Endometrium (tissue), 2 donors: ENCODE data around the gene PIGK.

Source experiments
- FAIRE-seq: peaks from 2 replicates; lab custom pipeline; 2012; peaks lifted over from hg19 to GRCh38; lab: Jason Lieb, UNC
- donor health status: control.
- donor health status: control.

The PIGK gene

DNA sequence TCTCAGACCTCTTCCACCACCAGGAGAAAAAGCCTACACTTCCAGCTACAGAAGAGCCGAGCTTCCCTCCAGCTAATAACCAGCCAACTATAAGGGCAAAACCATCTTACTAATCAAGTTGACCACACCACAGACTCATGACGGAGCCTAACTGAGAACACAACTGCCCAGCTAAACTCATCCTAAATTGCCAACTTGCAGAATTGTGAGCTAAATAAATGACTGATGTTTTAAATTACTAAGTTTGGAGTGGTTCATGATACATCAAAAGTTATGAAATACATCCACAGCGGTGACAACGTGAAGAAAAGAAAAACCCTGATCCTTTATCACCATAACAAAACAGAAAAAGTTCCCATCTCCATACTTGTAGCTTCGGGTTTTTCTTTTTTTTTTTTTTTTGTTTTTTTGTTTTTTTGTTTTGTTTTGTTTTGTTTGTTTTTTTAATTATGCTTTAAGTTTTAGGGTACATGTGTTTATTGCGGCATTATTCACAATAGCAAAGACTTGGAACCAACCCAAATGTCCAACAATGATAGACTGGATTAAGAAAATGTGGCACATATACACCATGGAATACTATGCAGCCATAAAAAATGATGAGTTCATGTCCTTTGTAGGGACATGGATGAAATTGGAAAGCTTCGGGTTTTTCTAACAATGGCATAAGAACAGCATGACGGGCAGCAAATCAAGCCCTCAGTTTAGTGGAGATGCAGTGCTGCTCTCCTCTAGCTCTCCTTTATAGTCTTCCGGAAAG lies 122.6 kb downstream of the PIGK start:
- no peak for FAIRE-seq

DNA sequence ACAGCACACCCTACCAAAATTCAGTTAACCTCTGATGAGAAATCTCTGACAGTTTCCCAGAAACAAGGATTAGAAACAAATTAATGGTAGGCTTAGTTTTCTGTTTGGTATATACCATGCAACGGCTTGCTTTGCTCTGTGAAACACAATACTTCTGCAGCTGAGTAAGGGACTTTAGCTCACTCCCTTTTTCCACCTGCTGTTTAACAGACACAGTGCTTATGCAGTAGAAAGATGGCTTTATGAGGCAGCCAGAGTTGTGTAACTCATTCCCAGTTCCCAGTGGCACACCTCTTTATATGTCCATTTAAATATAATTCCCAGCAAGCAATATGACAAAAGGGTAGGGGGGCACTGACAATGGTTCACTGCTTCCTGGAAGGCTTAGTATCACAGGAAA lies 124.0 kb downstream of the PIGK start:
- FAIRE-seq, result no peak

DNA sequence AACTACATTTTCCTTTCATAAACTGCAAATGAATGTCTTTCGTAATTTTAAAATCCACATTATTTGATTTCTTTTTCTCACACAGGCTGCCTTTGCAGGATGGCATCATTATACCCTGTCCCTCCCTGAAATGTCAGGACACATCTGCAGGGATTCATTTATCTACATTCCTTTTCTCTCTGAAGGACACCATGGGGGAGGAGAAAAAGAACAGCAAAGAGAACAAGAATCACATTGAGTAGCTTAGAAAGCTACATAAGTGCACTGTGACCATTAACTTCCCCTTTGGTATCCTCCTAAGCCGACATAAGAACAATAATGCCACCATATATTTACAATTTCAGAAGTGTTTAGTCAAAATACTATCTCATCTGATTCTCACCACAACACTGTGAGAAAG lies 129.5 kb downstream of the PIGK start:
- FAIRE-seq, result no peak

DNA sequence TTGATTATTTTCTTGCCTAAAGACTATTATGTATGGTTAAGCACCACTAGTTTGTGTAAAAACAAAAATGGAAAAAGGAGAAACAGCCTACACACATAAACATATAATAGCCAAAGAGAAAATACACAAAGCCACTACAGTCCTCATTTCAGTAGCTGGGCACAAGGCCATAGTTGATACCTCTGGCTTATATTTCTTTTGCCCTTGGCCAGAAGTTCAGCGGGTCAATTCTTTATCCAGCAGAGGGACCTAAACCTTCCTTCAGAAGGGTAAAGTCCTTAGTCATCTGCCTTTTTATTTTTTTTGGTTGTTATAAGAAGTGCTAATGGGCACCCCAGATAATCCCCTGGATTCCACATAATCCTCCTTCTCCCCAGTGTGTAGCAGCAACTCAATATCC lies 134.1 kb downstream of the PIGK start:
- no peak for FAIRE-seq

DNA sequence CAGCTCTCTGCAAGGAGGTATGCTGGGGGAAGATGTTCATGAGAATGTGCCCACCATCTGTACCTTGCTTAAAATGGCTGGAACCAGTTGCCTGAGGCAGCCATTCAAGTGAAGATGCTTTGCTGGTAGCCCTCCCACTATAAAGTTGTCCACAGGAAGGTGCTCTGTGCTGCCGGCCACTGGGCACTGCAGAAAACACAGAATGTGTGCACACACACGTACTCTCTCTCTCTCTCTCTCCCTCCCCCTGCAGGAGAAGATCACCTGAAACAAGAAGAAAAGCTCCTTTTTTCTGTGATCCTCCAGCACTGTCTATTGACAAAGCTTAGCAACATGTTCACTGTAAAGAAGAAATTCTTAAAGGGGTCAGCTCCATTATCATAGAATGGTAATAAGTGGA lies 134.8 kb downstream of the PIGK start:
- FAIRE-seq, result no peak

DNA sequence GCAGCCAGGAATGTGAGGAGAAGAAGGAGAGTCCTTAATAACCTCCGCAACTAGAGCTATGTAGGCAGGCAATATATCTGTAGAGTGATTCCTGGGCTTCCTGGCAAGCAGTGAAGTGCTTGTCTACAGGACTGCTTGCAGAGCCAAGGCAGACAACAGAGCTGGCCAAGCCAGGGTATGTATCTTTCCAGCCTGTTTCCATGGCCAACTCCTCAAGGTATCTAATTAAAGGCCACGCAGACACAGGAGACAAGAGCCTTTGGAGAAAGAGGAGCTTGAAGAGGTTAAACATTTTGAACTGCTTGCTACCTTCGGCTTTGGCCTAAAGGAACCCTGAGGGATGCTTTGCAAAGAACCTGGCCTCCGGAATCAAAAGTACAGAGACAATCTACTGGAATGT lies 137.4 kb downstream of the PIGK start:
- FAIRE-seq, result no peak

DNA sequence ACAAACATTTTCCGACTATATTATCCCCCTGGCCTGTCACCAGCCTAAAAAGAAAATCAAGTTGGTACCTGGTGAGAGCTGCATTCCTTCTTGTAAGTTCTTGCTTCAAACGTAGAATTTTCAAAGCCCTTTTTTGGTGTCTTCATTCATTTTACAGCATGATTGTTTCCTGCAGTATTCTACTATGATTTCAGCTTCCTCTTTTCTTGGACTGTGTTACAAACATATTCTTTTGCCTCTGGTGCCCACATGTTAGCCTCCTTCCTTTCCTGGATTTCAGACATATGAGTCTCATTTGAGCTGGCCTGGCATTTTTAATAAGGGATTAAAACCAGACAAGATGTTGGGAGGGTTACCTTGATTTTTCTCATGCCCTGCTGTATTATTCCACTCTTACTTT lies 142.5 kb downstream of the PIGK start:
- FAIRE-seq, result no peak

DNA sequence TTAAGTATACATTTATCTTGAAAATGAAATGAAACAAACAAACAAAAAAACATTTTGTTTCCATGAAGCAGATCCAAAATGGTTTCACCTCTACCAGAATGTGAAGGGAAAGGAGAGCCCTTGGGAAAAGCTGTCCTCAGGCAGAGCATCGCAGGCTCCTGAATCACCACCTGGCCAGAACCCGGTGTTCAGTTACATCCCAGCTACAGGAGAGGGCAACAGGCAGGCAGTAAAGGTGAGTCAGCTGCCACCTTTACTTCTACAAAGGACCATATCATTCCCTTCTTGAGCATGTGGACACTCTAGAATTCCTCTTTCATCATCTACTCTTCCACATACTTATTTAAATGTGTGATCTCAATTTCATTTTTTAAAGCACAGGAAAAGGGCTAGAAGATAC lies 151.2 kb downstream of the PIGK start:
- no peak for FAIRE-seq

DNA sequence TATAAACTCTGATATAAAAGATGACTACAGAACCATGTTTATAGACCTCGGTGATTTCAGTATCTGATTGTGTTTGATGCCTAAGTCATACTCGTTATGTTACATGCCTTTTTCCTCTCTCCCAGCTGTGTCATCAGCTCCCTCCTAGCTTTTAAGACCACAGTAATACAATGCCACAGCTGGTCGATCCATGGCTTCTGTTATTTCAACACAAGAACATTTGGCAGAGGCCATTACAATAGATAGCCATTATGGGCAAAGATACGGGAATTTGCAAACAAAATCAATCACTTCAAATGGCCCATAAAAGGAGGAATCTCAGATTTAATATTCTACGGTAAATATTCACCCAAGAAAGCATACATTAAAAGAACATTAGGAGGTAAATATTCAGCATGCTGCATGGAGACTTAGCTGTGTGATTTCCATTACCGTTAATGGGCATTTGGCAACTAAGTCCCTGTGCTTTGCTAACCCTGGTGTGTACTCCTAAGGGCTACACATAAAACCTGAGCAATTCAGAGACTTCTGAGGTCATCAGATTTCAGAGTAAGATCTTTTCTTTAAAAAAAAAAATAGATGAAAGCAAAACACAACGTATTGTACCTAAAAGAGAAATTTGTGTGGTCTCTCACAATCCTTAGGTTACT lies 153.4 kb downstream of the PIGK start:
- FAIRE-seq, result no peak

DNA sequence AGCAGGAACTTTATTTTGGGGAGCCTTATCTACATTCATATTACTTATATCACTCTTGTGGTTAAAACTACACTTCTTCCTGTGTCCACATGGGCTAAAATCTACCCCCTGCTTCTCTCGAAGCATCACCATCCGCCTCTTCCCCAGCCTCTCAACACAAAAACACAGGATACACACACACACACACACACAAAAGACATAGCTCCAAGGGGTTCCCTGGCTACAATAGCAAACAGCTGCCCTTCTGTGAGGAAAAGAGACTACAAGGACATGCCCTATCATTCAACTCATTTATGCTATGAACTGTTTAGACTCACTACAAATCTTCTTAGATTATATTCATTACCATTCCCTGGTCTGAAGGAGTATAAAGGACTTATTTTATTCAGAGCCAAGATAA lies 155.0 kb downstream of the PIGK start:
- FAIRE-seq, result no peak

DNA sequence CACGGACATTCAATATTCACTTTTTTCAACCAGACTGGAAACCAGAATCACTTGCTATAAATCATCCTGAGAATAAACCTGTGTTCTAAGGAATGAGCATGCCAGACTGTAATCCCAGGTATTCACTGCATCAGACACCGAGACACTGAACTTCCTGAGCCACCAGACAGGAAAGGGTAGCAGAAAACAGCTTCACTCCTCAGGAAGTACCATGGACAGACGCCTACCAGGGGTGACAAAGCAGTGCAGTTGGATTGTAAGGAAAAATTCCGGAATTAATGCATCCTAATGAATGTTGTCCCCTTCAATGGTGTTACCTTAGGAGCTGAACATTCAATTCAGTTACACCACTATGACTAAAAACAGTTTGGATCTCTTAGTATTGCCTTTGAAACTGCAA lies 156.1 kb downstream of the PIGK start:
- FAIRE-seq, result no peak

DNA sequence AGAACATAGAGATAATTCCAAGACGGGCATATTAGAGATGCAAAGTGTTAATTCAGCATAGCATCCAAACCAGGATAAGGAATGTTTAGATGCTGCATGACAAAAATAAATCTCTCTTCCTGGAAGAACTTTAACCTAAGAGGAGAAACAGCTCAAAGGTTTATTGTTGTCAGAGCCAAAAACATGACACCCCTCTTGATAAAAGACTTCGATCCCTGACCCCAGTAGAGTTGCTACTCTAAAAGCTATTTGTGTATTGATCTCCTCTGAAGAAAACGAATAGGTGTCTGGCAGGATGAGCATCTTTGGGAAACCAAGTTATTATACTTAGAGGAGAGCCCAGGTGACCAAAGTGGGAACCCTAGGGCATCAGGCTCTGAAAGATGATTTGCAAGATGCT lies 158.1 kb downstream of the PIGK start:
- FAIRE-seq, result no peak

DNA sequence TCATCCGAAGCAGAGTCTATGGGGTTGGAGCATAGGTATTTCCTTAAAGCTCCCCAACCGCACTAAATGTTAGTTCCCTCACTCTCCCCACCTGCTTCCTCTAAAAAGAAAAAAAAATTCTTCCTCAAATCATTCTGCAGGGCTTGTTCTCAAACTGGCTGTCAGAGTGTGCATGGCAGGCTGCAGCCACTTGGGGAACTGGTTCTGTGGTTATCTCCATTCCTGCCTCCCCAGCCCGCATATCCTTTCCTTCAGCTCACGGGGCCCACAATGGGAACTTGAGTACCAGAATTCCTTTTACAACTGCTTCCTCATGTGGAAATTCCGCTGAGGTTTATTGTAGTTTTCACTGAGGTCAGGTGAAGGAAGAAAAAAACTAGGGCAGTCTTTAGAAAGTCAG lies 159.2 kb downstream of the PIGK start:
- no peak for FAIRE-seq

DNA sequence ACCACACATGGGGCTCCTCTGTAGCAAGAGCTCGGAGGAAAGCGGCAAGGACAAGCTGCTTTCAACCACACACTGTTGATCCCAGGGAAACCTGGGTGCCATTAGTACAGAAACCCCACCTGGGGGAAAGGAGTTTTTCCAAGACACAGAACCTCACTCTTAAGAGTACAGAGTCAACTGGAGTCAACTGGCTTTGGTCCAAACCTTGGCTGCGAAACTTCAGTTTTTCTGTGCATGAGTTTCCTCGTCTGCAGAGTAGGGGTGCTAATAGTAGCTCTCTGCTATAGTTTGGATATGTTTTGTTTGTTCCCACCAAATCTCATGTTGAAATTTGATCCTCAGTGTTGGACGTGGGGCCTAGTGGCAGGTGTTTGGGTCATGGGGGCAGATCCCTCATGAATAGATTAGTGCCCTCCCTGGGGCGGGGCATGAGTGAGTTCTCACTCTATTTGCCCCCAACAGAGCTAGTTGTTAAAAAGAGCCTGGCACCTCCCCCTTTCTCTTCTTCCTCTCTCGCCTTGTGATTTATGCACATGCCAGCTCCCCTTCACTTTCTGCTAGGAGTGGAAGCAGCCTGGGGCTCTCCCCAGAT lies 161.1 kb downstream of the PIGK start:
- no peak for FAIRE-seq

DNA sequence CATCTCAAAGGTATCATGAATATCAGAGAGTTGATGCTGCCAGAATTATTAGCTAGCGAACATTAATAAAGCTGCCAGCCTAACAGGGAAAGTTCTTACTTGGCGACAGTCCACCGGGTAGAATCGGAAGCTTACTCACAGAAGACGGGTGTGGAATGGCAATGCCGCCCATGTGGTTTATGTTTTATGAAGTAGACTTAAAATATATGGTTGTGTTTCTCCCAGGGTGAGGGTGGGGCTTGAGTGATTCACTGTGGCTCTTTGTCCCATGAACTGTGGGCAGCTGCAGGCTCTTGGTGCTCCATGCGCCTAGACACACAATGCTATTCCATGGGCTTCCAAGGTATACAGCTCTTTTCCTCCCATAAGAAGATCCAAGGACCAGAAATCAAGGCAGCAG lies 162.7 kb downstream of the PIGK start:
- no peak for FAIRE-seq

DNA sequence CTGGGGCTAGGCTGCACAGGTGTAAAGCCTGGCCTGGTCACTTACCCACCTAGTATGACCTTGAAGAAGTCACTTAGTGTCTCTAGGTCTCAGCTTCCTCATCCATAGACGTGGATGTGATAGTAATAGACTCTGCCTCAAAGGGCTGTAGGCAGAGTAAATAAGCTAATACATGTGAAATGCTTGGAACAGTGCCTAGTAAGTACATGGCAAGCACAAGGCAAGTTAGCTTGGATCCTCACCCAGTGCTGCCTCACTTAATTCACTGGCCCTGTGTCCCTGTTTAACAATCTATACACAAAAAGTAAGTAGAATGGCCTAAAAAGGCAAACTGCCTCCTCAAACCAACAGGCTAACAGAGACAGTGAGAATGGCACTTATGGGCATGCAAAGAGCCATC lies 167.8 kb downstream of the PIGK start:
- FAIRE-seq, result no peak

DNA sequence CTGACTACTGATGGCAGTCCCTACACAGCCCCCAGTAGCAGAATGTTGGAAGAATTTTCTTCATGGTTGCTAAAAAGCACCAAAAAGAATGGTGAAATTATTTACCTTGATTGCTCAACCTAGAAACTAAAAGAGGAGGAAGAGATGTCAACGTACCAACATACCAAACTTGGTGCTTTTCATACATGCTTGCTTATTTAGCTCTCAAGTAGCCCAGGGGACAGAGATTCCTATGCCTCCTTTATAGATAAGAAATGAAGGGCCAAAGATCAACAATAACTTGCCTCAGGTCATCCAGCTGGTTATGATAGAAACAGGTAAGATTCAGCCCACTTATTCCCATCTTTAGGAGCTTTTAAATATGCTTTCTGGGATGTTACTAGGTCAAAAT lies 170.6 kb downstream of the PIGK start:
- no peak for FAIRE-seq

DNA sequence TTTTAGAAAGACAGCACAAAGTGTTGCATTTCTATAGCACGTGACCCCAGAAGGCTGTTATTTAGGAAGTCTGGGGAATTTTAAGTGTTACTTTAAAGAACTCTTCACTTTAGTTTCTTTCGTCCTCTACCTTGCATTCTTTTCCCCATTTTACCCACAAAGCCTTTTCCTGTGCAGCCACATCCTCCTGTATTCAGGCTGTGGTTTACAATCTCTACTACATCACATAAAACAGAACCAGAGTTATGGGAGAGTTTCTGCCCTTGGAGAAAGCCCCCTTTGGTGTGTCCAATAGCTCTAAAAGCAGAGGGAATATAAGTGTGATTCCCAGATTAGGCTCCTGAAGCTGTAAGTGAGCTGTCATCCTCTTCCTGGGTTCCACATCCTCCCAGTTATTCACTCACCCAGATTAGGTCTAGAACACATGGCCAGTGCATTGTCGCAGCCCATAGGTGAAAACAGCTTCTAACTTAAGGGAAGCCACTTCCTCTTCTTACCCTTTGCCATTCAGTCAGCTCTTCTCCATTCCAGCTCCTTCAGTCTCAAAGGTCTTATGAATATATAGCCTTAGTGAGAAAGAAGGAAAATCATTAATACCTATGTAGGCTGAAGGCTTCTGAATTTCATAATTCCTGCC lies 171.1 kb downstream of the PIGK start:
- no peak for FAIRE-seq

DNA sequence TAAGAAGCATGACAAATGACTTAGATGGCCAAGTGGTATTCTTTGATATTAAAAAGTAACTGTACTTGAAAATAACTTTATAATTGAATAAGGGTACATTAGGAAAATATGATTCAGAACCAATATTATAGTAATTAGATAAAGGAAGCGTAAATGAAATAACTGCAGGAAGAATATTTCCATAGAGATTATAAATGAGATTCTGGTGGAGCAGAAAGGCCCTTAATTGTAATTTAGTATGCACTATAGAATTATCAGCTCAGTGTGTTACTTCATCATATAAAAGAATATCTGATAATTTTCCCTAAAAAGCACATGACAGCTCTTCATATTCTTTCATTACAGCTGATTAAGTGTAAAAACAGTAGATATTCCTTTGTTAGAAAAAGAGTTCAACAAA lies 171.7 kb downstream of the PIGK start:
- no peak for FAIRE-seq

DNA sequence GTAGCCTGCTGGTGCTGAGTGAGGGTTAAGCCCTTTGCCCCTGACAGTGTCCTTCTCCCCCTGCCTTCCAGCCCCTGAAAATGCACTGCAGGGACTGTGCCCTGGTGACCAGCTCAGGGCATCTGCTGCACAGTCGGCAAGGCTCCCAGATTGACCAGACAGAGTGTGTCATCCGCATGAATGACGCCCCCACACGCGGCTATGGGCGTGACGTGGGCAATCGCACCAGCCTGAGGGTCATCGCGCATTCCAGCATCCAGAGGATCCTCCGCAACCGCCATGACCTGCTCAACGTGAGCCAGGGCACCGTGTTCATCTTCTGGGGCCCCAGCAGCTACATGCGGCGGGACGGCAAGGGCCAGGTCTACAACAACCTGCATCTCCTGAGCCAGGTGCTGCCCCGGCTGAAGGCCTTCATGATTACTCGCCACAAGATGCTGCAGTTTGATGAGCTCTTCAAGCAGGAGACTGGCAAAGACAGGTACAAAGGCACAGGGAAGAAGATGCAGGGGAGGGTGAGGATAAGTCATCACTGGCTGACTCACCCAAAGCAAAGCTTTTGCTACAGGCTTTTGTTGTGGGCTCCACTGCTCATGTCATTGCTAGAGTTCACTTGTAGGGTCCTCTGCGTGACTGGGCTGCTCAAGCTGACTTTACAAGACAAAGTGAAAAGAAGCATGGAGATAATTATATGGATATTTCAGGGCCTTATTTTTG lies 174.9 kb downstream of the PIGK start:
- no peak for FAIRE-seq

DNA sequence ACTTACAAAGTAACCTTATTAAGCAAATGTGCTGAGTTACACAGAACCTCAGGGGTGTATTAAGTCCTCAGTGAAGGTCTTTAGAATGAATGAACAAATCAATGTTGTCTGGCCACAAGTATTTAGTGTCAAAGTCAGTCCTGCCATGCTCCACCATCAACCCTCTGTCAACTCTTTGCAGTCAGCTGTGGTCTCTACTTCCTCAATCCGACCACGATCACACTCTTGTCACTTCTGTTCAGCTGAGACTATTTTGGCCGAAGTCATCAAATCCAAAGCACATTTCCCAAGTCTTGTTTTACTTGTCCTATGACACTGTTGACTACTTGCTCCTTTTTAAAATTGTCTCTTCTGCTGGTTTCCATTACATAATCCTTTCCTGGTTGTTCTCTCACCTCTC lies 178.4 kb downstream of the PIGK start:
- no peak for FAIRE-seq

DNA sequence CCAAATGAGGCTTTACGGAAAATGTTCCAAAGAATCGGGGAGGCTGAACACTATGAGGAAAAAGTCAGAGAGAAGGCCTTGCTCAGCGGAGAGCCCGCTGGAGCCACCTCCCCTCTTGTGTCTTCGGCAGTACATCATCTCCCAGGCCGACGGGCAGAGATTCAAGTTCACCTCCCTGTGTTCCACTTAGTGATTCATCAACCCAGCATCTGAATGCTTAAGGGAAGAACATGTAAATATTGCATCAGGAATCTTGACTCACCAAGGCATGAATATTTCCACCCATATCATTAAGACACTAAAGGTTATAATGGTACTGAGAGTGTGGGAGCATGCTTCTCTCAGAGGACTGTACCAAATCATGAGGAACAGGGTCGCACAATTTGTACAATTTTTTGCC lies 179.5 kb downstream of the PIGK start:
- FAIRE-seq, result no peak

DNA sequence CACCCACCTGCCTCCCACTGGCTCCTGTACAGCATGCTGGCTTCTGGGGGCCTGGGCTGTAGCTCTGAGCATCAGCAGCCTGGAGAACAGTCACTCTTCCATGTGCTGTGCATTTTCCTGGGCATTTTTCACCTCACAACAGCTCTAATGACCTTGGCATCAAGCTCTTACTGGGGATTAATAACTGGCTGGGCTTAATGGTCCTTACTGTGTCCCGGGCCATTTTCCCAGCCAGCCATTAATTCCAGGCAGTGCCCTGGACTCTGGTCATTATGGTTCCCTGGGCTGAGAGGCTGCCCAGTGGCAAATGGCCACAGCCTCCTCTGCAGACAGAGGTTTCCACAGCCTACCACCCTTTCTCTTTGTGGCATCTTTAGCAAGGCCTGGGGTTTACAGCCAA lies 180.1 kb downstream of the PIGK start:
- no peak for FAIRE-seq
